SIG-M5 treated with dmso at 0.1 percent for 504 hours (cell line): ENCODE results near the gene LEMD2.

Experiments
- DNase-seq: peaks from one replicate; lab custom pipeline; 2025; ENCODE audit not compliant: unreplicated experiment; lab: John Stamatoyannopoulos, UW

Gene LEMD2

DNA sequence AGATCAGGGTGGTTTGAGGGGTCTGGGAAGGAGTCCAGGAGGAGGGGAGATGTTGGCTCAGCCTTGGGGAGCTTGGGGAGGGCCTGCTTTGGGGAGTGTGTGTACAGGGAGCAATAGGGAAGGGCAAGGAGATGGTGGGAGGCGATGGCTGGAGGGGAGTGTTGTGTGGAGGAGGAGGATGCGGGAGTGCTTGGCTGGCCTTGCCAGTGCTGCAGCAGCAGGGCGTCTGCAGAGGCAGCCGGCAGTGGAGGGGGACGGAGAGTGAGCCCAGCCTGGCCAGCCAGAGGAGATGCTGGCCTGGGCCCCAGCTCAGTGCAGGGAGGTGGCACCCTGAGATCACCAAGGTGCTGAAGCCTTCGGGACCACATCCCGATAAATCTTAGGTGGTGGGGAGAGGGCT, 46.1 kb downstream of the LEMD2 start:
- no peak for DNase-seq

DNA sequence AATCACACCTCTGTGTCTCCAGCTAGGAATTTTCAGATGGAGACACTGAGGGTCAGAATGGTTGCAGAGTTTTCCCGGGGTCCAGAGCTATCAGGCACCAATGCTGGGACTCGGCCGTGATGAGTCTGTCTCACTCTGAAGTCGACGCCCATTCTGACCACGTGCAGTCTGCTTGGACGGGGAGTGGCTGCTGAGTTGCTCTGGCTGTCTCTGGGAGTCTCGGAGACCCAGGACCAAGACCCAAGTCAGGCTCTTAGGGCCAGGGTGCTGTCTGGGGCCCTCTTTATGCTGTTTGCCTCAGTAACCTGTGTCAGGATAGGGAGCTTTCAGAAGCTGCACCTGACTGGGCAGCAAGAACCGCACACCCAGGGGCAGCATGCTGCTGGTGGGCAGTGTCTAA, 46.8 kb downstream of the LEMD2 start:
- DNase-seq = no peak

DNA sequence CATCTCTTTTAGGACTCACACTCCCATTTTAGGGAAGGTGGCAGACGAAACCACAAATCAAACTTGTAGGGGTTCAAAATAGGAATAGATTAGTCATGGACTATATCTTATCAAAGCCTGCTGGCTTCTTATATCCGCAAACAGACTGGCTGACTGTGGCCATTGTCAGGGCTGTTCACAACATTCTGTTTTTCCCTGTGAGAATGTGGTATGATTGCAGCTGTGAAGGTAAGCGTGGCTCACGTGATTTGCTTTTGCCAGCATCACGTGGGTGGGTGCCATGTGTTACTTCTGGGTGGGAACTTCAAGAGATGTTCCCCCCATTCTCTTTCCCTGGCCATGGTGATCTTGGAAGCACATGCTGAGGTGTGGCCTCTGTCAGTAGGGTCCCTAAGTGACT, 48.1 kb downstream of the LEMD2 start:
- DNase-seq = no peak

DNA sequence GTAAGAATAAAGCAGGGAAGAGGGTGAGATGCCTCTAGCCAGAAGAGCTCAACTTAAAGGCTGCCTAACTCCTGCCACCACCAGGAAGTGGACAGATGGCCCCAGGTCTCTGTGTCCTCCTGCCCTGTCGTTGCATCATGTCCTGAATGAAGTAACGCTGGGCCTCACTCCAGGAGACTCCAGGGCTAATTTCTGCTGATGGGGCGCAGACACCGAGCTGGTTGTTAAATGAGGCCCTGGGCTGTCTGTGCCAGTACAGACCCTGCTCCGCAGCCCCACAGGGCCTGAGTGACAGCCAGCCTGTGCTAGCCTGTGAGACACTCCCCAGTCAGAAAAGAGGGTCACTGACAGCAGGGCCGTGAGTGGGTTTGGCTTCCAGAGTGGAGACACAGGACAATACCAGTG, 48.7 kb downstream of the LEMD2 start:
- peak; percentile 15 for DNase-seq

DNA sequence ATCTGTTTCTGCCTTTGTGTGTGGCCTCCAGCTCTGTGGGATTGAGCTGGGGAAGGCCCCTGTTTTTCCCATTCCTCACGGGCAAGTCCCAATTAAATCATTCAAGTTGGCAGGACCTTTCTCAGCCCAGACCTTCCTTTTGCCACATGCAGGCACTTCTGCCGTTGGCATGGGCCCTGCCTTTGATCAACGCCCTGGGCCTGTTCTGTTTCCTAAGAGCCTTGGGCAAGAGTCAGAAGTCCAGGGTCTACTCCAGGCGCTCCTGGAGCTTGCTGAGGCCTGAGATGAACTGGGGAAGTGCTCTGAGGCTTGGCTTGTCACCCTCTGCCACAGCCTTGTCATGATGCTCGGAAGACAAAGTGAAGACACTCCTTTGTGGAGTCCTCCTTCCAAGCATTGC, 49.4 kb downstream of the LEMD2 start:
- DNase-seq = no peak

DNA sequence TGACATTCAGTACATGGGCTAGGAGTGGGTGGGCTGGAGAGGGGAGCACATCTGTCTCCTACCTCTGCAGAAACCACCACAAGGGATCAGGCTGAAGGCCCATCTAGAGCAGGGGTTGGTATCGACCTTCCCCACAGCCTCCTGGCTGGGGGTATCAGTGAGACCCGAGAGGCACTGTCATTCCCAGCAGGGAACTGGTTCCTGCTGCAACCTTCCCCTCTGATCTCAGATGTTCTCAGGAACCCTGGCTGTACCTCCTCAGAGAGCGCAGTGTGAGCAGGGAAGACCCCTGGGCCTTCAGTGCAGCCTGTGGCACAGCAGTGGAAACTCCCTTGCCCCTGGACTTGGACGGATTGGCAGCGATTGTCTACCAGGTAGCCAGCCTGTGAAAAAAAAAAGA, 50.1 kb downstream of the LEMD2 start:
- DNase-seq = no peak

DNA sequence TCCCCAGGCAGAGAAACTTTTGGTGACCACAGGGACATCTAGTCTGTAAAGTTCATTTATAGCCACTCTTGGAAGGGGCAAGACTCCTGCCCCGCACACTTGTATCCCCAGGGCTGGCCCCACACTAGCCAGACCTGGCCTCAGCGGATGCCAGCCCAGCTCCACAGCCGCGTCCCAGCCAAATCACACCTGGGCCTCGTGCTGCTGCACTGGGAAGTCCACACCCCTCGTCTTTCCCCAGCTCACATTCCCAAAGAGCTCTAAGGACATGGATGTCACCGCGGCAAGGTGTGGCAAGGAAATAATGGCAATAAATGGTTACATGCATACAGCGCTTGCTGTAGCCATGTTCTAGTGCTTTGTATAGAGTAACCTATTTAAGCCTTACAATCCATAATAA, 50.8 kb downstream of the LEMD2 start:
- no peak for DNase-seq

DNA sequence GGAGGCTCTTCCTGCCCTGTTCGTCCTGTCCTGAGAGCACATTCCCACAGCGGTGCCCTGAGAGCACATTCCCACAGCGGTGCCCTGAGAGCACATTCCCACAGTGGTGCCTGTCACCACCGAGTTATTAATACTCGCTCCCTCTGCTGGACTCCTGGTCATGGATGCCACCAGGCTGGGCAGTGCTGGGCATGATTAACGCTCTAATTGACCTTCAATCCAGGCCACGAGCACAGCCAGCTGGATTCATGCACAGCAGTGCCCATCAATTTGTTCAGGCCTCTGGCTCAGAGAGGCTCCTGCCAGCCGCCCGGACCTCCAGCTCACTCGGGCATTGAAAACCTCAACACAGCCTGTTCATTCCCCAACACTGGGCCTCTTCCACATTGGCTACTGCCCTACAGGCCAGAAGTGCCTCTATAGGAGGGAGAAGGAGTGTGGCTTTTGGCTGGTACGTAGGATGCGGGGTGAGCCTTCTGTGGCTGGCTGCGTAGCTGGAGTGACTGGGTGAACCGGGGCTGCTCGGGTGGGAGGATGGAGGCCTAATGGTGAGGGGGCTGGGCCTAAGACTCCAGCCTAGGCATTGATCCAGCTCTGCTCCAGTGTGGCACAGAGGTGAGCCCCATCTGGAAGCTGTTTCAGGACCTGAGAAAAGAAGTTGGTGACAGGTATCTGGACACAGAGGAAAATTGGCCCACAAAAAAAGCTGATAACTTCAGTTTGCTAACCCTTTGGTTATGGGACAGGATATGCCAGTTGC, 51.5 kb downstream of the LEMD2 start:
- DNase-seq = no peak

DNA sequence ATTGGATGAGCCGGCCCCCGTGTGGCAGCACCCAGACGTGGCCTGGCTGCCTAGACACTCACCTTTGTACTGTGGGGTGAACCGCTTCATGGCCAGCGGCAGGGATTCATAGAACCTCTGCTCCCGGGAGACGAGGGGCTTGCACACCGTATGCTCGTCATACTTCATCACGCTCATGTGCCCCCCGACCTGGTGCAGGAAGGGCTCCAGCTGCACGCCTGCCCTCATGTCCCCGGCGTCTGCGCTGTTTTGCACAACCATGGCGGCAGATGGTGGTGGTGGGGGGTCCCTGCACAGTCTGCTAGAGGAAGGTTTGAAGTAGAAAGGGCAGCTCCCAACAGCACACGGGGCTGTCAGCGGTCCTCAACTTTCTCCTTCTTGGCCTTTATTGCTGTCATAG, 53.7 kb downstream of the LEMD2 start:
- no peak for DNase-seq

DNA sequence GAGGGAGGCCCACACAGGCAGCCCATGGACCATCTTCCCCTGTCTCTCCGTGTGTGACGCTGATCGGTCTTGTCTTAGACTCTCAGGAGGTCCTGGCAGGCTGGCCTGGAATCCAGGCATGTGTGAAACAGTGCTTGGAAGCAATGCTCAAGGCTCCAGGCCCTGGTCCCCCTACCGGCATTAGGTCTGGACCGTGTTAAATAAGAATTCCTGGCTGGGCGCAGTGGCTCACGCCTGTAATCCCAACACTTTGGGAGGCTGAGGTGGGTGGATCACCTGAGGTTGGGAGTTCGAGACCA, 55.3 kb downstream of the LEMD2 start:
- DNase-seq = no peak

DNA sequence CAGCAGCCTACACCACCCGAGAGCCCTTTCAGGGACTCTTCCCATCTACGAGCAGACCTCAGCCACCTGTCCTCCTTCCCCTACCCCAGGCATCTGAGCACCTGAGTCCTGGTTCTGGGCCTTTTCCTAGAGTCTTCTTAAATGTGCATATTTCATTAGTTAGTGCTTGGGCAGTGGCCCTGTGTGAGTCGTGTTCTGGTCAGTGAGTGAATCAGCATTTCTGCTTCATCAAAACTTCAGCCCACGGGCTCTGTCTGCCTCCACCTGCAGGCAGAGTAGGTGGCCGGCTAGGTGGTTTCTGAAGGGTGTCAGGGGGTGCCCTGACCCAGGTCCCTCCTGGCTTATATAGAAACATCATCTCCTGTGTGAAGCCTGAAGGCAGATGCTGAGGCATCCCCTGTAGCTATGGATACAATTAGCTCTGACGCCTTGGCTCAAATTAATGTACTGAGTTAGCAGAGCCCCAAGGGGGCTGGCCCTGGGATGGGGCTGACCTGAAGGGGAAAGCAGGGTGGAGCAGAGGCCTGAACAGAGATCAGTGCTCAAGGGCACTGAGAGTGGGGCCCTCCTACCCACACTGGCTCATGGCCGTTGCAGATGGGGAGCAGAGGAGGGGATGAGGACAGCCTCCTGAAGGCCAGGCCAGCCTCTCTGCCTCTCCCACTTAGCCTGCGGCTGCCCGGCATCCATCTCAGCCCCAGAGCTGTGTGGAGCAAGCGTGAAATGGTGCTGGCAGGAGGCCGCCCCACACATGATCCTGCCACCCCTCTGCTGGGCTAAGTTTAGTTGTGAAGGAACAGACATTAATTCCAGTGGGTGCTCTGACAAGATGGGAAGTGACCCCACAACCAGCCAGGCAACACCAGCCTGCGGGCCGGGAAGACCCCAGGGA, 55.9 kb downstream of the LEMD2 start:
- no peak for DNase-seq

DNA sequence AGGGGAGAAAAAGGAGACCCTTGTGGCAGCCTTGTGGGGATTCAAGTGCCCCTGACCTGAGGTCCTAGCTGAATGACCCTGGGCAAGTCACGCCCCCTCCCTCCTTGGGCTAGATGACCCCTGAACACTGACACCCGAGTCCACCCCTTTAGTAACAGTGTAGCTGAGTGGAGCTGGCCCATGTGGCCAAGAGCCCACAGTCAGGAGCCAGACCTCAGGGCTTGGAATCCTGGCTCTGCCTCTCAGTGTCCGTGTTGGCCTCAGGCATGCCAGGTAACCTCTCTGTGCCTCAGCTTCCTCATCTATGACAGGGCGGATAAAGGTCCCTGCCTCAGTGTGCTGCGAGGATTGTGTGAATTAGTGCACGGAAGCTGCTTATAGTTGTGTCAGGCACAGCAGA, 56.5 kb downstream of the LEMD2 start:
- no peak for DNase-seq

DNA sequence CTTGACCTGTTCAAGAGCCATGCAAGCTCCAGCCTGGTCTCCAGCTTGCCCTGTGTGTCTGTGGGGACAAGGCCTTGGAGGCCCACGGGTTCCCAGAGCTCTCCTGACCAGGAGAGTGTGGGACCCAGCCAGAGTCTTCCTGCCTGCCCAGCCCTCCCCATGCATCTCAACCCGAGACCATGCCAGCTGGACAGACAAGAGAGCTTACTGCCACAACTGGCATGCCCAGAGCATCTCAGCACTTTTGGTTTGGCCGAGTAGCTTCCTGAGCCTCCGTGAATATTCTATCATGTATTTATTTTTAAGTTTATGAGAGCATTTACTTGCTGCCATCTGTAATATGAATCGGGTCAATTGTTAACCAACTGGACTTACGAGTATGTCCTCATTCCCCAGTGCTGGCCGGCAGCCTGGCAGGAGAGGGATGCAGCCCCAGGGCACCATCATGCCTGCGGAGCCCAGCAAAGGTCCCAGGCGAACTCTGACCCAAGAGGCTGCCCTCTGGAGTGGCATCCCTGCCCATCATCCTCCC, 57.1 kb downstream of the LEMD2 start:
- DNase-seq = peak; percentile 36

DNA sequence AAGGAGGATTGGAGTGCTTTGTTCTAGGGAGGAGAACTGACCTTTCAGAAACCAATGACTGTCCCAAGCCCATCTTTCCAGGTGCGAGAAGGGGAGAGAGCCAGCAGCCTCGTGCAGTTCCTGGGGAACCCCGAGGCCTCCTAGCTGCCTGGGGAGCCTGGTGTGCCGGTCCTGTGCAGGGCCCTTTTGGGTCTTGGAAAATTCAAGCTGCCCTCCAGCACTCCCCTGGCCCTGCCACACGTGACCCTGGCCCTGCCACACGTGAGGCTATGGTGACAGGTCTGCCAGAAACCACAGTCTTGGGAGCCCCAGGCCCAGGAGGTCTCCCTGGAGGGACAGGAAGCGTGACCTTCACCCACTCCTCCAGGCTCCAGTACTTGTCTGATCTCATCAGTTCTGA, 57.9 kb downstream of the LEMD2 start:
- DNase-seq = no peak

DNA sequence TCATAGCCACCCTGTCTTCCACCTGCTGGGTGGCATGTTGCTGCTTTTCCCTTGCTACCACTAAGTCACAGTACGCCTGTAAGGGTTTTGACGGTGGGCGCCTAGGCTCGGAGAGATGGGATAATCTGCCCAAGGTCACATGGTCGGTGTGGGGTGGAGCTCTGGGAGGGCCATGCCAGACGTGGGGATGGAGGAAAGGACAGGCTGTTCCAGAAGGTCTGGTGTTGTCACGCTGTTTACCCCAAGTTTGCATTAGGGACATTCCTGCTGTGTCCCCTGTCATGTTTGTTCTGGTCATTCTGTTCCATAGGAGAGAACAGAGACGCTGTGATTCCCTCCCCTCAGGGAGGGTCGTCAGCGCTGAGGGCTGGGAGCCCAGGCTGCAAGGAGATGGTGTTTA, 58.3 kb downstream of the LEMD2 start:
- DNase-seq = no peak

DNA sequence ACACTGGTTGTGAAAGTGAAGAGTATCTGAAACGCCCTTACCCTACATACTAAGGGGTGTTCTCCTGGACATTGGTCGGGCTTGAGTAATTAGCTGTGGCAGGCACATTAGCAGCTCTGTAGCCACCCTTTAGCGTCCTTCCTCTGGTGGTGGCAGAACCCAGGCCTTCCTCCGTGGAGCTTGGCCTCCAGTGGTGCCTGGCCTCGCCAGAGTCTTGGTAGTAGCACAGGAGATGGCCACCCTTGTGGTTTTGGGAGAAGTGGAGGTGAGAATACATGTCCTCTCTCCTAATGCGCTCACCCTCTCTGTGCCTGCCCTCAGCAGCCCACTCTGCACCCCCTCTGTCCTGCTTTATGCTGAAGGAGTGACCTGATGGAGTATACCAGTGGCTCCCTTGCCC, 59.9 kb downstream of the LEMD2 start:
- no peak for DNase-seq

DNA sequence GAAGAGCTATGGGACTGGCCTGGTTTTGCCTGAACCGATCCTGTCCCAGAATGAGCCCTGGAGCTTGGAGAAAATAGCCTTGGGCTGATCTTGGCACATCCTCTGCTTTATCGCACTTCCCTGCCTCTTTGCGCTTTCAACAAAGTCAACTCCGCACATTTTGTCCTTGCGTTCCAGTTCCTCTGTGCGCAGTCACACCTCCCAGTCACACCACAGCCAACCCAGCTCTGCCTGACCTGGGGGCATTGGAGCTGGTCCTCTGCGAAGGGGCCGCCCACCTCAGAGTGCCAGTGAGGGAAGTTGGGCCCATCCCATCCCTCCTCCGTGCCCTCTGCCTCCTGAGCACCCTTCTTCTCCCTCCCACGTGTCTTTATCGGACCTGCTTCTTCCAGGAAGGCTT, 60.5 kb downstream of the LEMD2 start:
- no peak for DNase-seq

DNA sequence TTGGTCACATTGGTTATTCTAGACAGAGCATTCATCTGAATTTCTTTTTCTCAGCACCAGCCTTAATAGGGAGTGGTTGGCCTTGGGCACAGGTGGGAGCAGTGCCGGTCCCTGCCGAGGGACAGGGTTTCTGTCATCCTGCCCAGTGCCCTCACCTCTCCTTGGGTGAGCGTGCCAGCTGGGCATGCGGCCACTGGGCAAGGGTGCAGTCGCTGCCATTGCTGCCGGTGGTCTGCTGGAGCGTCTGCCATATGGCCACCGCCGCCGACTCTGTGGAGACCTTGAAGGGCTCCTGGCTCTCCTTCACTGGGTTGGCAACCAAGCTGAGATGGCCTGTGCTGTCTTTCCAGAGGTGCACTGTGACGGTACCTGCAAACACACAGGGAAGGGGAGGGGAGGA, 61.0 kb downstream of the LEMD2 start:
- DNase-seq = no peak

DNA sequence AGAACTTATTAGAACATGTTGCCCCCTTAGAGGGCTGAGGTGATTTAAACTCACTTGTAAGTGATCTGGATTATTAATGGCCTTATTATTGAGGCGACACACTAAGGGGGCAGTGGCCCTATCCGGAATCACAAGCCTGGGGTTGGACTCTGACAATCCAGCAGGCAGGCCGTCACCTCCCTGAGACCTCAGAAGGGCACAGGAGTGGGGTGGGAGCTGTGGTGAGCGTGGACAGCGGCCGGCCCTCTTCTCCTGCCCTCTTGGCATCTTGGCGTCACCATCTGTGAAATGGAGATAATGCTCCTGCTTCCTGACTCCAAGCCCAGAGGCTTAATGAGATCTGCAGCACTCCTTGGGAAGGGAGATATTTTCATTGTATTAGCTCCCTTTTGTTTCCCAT, 61.8 kb downstream of the LEMD2 start:
- no peak for DNase-seq

DNA sequence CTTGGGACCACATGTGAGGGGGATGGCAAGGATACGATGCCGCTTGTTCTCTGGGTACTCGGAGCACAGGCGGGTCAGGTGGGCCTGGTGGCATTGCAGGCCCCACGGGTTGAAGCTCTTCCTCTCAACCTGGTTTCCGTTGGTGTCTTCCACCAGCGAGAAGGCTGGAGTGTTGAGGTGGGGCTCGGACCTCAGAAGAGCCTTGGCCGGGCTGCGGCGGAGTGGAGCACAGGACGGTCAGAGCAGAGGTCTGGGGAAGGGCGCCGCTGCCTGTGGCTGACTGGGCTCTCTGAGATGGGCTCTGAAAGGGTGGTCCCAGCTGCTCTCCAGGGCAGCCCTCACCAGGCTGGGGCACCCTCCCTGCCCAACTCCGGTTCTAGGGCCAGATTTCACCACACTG, 62.2 kb downstream of the LEMD2 start:
- DNase-seq = no peak

DNA sequence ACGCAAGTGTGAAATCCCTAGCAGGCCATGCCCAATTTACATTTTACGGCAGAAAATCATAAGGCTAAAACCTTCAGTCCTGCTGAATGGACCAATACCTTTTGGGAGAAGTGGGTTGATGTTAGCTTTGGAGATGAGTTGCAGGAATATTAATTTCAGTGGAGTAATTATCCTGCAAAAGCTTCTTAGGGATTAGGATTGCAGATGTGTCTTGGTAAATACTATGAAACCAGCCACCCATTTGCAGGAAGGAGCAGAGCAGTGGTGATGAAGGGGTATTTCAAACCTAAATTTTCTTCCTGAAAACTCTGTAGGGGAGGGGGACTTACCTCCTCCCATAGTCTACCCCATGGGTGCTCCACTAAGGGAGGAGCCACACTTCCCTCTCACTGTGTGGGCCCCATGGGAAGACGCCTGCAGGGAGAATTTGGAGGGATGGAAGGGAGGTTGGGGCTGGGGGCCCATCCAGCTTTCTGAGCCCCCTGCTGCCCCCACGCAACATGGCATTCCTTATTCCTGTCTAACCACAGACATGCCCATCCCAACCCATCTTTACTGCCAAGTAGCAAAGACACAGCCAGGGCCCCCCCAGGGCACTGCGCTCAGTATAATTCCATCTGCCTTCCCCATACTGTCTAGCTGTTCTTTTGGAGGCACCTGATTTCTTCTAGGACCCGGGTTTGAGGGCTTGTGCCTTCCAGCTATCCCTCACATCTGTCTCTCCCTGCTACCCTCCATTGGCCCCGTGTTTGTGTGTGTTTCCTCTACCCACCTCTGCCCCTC, 62.8 kb downstream of the LEMD2 start:
- DNase-seq = no peak

DNA sequence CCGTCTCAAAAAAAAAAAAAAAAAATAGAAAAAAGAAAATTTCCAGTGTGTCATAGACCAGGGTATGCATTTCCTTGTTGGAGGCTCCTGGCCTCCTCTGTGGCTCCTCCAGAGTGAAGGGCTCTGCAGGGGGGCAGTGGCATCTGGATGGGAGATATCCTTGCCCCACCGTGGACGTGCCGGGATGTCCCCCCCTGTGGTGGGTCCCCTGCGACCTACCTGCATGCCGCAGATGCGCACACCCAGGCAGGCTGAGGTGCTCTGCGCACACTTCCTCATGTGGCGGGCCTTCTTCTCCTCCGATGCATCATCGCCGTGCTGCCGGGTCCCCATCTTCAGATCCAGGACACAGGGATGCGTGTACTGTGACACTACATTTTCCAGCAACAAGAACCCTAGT, 63.7 kb downstream of the LEMD2 start:
- DNase-seq = no peak
